A549 (cell line): ENCODE results near the gene C18orf63.

Source experiments
- RCOR1 ChIP-seq: fragments of 150-350 bp; IDR thresholded peaks from 2 replicates; pipeline ENCODE4 v1.6.1; 2014; ENCODE audit warnings: antibody characterized with exemption, low read length, low read depth
- TFCP2L1 ChIP-seq: fragments of 250-450 bp; sonication (Bioruptor Pico); IDR thresholded peaks from 2 replicates; pipeline ENCODE4 v1.5.0; 2021; ENCODE audit warnings: mild to moderate bottlenecking

- TF ChIP-seq TFCP2L1 (CRISPR knock-in tag) (no peak), RCOR1 (no peak)
Observed at GRCh38 chr18:74402806-74403433, 87.3 kb downstream of the C18orf63 start.
